Effector memory CD4-positive, alpha-beta T cell (primary cell): ENCODE results near the gene ANKRD28.
"Not testable (repeated sequence)": the region's sequence is repeated elsewhere in the genome, so short reads cannot be mapped to it uniquely, and the experiment has no call there.

Experiments
- DNase-seq, 3 donors: peaks; one replicate each; pipeline ENCODE4 v3.0.0-alpha.2; 2020
- H3K27ac ChIP-seq: 2 replicates; pipeline ENCODE4 v1.7.0; 2013; ENCODE audit warnings: mild to moderate bottlenecking, low read length, moderate library complexity; ENCODE audit not compliant: insufficient read depth, poor library complexity, severe bottlenecking
- H3K27me3 ChIP-seq: replicated peaks from 2 replicates; pipeline ENCODE4 v1.7.0; 2013; ENCODE audit warnings: mild to moderate bottlenecking, low read length; ENCODE audit not compliant: insufficient read depth, control insufficient read depth, poor library complexity, severe bottlenecking
- H3K36me3 ChIP-seq: 2 replicates; pipeline ENCODE4 v1.7.0; 2013; ENCODE audit warnings: mild to moderate bottlenecking, low read length, moderate library complexity; ENCODE audit not compliant: control insufficient read depth, insufficient read depth
- H3K4me1 ChIP-seq: 2 replicates; pipeline ENCODE4 v1.7.0; 2013; ENCODE audit warnings: low read length, mild to moderate bottlenecking; ENCODE audit not compliant: control insufficient read depth, insufficient read depth, poor library complexity, severe bottlenecking
- H3K4me3 ChIP-seq: 2 replicates; pipeline ENCODE4 v1.7.0; 2013; ENCODE audit warnings: low read length, low read depth, mild to moderate bottlenecking; ENCODE audit not compliant: insufficient read depth, poor library complexity, severe bottlenecking
- H3K9me3 ChIP-seq: 2 replicates; pipeline ENCODE4 v1.7.0; 2013; ENCODE audit warnings: mild to moderate bottlenecking, low read length, moderate library complexity; ENCODE audit not compliant: control insufficient read depth

Gene ANKRD28

DNA sequence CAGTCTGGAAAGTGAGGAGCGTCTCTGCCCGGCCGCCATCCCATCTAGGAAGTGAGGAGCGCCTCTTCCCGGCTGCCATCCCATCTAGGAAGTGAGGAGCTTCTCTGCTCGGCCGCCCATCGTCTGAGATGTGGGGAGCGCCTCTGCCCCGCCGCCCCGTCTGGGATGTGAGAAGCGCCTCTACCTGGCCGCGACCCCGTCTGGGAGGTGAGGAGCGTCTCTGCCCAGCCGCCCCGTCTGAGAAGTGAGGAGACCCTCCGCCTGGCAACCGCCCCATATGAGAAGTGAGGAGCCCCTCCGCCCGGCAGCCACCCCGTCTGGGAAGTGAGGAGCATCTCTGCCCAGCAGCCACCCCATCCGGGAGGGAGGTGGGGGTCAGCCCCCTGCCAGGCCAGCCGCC lies 55.5 kb downstream of the ANKRD28 start:
- H3K4me1 ChIP-seq, DNase-seq, H3K4me3 ChIP-seq, H3K36me3 ChIP-seq, H3K27ac ChIP-seq, H3K9me3 ChIP-seq, H3K27me3 ChIP-seq: not testable (repeated sequence)

DNA sequence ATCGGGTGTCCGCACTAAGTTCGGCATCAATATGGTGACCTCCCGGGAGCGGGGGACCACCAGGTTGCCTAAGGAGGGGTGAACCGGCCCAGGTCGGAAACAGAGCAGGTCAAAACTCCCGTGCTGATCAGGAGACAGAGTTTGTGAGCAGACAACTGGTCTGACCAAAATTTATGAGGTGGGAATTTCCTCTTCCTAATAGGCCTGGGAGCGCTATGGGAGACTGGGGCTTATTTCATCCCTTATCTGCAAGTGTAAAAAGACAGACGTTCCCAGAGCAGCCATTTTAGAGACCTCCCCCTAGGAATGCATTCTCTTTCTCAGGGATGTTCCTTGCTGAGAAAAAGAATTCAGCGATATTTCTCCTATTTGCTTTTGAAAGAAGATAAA lies 59.2 kb downstream of the ANKRD28 start:
- DNase-seq, H3K4me1 ChIP-seq, H3K9me3 ChIP-seq, H3K36me3 ChIP-seq, H3K27ac ChIP-seq, H3K27me3 ChIP-seq, H3K4me3 ChIP-seq: not testable (repeated sequence)

DNA sequence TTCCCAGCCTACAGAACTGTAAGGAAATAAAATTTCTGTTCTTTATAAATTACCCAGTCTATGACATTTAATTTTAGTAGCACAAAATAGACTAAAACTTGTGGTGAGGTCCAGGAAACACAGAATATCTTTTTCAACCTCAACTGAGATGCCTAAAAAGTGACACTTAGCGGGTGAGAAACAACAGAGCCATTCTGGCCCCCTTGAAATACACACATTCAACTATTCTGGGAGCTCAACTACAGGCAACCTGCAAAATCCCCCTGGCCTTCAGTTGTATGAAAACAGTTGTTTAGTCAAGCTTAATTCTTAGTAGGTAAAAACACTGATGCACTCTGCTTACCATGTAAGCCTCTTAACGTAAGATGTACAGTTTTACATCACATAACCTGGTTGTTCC lies 66.8 kb downstream of the ANKRD28 start:
- H3K9me3 ChIP-seq = no peaks in the 10 kb centered on the region
- H3K4me3 ChIP-seq = no peak overlapping the region
- no peak for DNase-seq
- H3K4me1 ChIP-seq = no peaks in the 10 kb centered on the region
- no peak overlapping the region for H3K27ac ChIP-seq
- no peaks in the 10 kb centered on the region for H3K27me3 ChIP-seq
- peaks cover 9% of the 10 kb centered on the region for H3K36me3 ChIP-seq

DNA sequence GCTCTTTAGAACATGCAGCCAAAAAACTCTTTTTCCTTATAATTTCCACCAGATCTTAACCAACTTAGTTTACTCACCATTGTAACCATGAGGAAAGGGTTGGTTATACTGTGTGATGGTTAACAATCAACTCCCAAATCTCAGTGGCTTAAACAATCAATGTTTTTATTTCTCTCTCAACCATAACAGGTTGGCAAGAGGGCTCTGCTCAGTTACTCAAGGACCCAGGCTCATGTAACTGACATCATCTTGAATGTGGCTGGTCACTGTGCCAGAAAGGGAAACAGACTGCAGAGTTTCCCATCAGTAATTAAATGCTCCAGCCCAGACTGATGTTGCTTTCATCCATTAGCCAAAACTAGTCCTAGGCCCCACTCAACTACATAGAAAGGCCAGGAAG lies 69.0 kb downstream of the ANKRD28 start:
- no peaks in the 10 kb centered on the region for H3K9me3 ChIP-seq
- H3K4me1 ChIP-seq = no peaks in the 10 kb centered on the region
- H3K4me3 ChIP-seq = no peak overlapping the region
- H3K27me3 ChIP-seq = no peaks in the 10 kb centered on the region
- DNase-seq = no peak
- H3K36me3 ChIP-seq = peaks cover 11% of the 10 kb centered on the region
- no peak overlapping the region for H3K27ac ChIP-seq

DNA sequence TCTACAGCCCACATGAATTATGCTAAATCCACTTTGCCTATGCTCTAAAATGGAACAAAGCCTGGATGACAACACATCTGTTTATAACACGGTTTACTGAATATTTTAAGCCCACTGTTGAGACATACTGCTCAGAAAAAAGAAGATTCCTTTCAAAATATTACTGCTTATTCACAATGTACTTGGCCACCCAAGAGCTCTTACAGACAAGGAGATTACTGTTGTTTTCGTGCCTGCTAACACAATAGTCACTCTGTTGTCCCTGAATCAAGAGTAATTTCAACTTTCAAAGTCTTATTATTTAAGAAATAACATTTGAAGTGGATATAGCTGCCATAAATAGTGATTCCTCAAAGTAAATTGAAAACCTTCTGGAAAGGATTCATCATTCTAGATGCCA lies 70.9 kb downstream of the ANKRD28 start:
- no peak overlapping the region for H3K4me3 ChIP-seq
- no peak overlapping the region for H3K27ac ChIP-seq
- H3K27me3 ChIP-seq = no peaks in the 10 kb centered on the region
- H3K4me1 ChIP-seq = no peaks in the 10 kb centered on the region
- H3K9me3 ChIP-seq = no peaks in the 10 kb centered on the region
- peaks cover 27% of the 10 kb centered on the region for H3K36me3 ChIP-seq
- DNase-seq = no peak

DNA sequence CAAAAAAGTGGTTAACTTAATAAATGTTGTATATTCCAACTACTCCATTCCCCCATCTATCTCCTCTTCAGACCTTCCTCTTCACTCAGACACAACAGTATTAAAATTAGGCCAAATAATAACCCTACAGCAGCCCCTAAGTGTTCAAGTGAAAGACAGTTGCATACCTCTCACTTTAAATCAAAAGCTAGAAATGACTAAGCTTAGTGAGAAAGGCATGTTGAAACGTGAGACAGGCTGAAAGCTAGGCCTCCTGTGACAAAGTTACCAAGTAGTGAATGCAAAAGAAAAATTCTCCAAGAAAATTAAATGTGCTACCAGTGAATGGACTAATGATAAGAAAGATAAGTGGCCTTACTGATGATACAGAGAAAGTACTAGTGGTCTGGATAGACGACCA lies 71.7 kb downstream of the ANKRD28 start:
- Histone ChIP-seq H3K27ac (no peak overlapping the region), H3K4me1 (no peaks in the 10 kb centered on the region), H3K9me3 (no peaks in the 10 kb centered on the region), H3K36me3 (peaks cover 28% of the 10 kb centered on the region), H3K4me3 (no peak overlapping the region), H3K27me3 (no peaks in the 10 kb centered on the region)
- DNase-seq = no peak

DNA sequence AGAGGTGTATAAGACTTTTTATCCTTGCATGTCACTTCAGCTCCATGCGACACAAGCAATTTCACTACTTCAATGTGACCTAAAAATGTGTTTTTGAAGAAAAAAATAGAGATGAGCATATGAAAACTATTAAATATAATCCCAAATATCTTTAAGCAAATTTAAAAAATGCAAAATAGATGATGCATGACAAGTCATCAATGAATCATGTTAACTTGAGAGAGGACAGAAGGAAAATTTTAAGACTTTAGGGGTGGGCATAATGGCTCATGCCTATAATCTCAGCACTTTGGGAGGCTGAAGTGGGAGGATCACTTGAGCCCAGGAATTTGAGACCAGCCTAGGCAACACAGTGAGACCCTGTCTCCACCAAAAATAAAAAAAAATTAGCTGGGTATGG lies 73.3 kb downstream of the ANKRD28 start:
- no peaks in the 10 kb centered on the region for H3K4me1 ChIP-seq
- H3K27ac ChIP-seq = no peak overlapping the region
- H3K36me3 ChIP-seq = peaks cover 22% of the 10 kb centered on the region
- H3K9me3 ChIP-seq = no peaks in the 10 kb centered on the region
- DNase-seq = no peak
- no peaks in the 10 kb centered on the region for H3K27me3 ChIP-seq
- no peak overlapping the region for H3K4me3 ChIP-seq

DNA sequence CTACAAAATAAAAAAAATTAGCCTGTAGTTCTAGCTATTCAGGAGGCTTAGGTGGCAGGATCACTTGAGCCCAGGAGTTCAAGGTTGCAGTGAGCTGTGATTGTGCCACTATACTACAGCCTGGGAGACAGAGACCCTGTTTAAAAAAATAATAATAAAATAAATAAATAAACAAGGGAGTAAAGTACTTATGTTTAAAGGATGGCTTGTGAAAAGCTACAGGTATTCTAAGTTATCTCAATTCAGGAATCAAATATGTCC lies 74.2 kb downstream of the ANKRD28 start:
- Histone ChIP-seq H3K9me3 (no peaks in the 10 kb centered on the region), H3K4me3 (no peak overlapping the region), H3K36me3 (peaks cover 22% of the 10 kb centered on the region), H3K27ac (no peak overlapping the region), H3K4me1 (no peaks in the 10 kb centered on the region), H3K27me3 (no peaks in the 10 kb centered on the region)
- no peak for DNase-seq

DNA sequence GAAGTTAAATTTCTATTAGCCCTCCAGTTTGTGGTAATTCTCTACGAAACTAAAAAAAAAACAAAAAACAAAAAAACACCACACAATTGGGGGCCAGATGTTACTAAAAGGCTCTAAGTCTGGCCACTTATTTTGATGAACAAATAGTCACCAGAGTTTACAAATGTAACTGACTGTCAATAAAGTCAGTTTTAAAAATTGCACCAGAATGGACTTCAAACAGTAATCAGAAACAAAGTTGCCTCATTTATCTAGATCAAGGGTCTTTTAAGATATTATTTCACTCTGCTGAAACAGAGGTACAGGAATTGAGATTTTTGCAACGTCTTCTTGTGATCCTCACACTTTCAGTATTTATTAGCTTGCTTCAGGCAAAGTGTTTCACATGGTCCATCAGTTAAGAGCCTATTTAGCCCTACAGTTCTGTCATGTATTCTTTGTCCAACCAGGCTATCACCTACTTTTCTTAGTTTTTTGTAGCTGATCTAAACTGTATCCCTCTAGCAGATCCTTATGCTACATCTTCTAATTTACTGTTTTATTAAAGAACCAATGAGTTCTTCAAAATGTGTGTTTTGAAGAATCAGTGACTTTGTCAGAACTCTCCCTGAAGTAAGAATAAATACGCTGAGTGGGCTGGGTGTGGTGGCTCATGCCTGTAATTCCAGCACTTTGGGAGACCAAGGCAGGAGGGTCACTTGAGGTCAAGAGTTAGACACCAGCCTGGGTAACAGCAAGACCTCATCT lies 74.7 kb downstream of the ANKRD28 start:
- Histone ChIP-seq H3K36me3 (peaks cover 22% of the 10 kb centered on the region), H3K4me3 (no peak overlapping the region), H3K9me3 (no peaks in the 10 kb centered on the region), H3K4me1 (no peaks in the 10 kb centered on the region), H3K27ac (no peak overlapping the region), H3K27me3 (no peaks in the 10 kb centered on the region)
- no peak for DNase-seq

DNA sequence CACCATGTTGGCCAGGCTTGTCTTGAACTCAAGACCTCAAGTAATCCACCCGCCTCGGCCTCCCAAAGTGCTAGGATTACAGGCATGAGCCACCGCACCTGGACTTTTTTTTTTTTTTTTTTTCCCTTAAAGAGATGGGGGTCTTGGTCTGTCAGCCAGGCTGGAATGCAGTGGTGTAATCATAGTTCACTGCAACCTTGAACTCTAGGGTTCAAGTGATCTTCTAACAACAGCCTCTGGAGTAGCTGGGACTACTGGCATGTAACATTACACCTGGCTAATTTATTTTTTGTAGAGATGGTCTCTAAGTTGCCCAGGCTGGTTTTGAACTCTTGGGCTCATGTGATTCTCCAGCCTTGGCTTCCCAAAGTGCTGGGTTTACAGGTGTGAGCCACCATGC lies 81.6 kb downstream of the ANKRD28 start:
- Histone ChIP-seq H3K9me3 (no peaks in the 10 kb centered on the region), H3K27ac (no peak overlapping the region), H3K4me3 (no peak overlapping the region), H3K36me3 (peaks cover 10% of the 10 kb centered on the region), H3K27me3 (no peaks in the 10 kb centered on the region), H3K4me1 (no peaks in the 10 kb centered on the region)
- DNase-seq = no peak

DNA sequence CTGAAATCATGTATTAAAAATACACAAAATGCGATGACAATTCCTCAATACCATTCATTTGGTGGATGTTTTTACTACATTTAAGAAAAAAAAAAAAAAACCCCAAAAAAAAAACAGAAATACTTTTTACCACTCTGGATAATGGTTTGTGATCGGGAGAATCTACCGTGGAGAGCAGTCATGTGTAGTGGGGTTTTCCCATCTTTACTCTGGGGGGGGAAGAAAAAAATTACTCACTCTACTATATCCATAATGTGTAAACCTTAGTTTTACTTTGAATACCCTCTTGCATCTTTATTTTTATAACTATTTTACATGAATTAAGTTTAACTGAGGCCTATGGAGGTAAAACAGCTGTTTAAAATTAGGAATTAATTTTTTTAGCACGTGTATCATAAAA lies 83.3 kb downstream of the ANKRD28 start:
- Histone ChIP-seq H3K27me3 (no peaks in the 10 kb centered on the region), H3K4me1 (no peaks in the 10 kb centered on the region), H3K36me3 (peaks cover 25% of the 10 kb centered on the region), H3K27ac (no peak overlapping the region), H3K9me3 (no peaks in the 10 kb centered on the region), H3K4me3 (no peak overlapping the region)
- DNase-seq = no peak
